Liver (tissue), 9 donors: Measurements from ENCODE around the gene SLC7A10. TPM values are rescaled to one million over a fixed set of nuclear protein-coding genes. Genes with fewer than 3 reads are reported as not detected.
"Not testable (repeated sequence)": the region's sequence is repeated elsewhere in the genome, so short reads cannot be mapped to it uniquely, and the experiment has no call there.

Experiments
- DNase-seq: peaks from one replicate; pipeline ENCODE4 v3.0.0-alpha.2; 2017; ENCODE audit warnings: low spot score
- H3K27ac ChIP-seq, 2 donors: one replicate each; pipeline ENCODE4 v1.7.0; 2013; ENCODE audit warnings: inconsistent platforms in 2 of 2, low read length in 2 of 2, control low read depth in 1 of 2, low read depth in 1 of 2, mild to moderate bottlenecking in 1 of 2
- H3K27me3 ChIP-seq, 4 donors: one replicate each; pipeline versions ENCODE4 v1.6.1 to v1.7.0; 2013; ENCODE audit warnings: low read length in 3 of 4, inconsistent platforms in 1 of 4, mild to moderate bottlenecking in 1 of 4, moderate library complexity in 1 of 4; ENCODE audit not compliant: control insufficient read depth in 4 of 4, insufficient read depth in 4 of 4
- H3K36me3 ChIP-seq, 4 donors: one replicate each; pipeline versions ENCODE4 v1.6.1 to v1.7.0; 2013; ENCODE audit warnings: low read length in 3 of 4, mild to moderate bottlenecking in 3 of 4, low read depth in 1 of 4, moderate library complexity in 1 of 4; ENCODE audit not compliant: control insufficient read depth in 4 of 4, insufficient read depth in 3 of 4
- H3K4me1 ChIP-seq, 4 donors: one replicate each; pipeline versions ENCODE4 v1.6.1 to v1.7.0; 2013; ENCODE audit warnings: low read length in 3 of 4, mild to moderate bottlenecking in 3 of 4, moderate library complexity in 1 of 4; ENCODE audit not compliant: control insufficient read depth in 4 of 4, insufficient read depth in 4 of 4
- H3K4me3 ChIP-seq, 3 donors: one replicate each; pipeline versions ENCODE4 v1.6.1 to v1.7.0; 2013; ENCODE audit warnings: low read length in 3 of 3, control low read depth in 1 of 3, low read depth in 1 of 3, mild to moderate bottlenecking in 1 of 3
- H3K9ac ChIP-seq, 2 donors: one replicate each; pipeline ENCODE4 v1.7.0; 2013; ENCODE audit warnings: low read length in 2 of 2, mild to moderate bottlenecking in 2 of 2, moderate library complexity in 2 of 2, control low read depth in 1 of 2, low read depth in 1 of 2
- H3K9me3 ChIP-seq, 4 donors: one replicate each; pipeline versions ENCODE4 v1.6.1 to v1.7.0; 2013; ENCODE audit warnings: low read length in 3 of 4; ENCODE audit not compliant: control insufficient read depth in 4 of 4
- ATF3 ChIP-seq: IDR thresholded peaks from 2 replicates; pipeline ENCODE4 v1.6.1; 2016; ENCODE audit warnings: antibody characterized with exemption
- EGR1 ChIP-seq, 2 donors: IDR thresholded peaks; 2 replicates each; pipeline ENCODE4 v1.6.1; 2016 to 2018; ENCODE audit warnings: antibody characterized with exemption in 2 of 2, low read depth in 2 of 2
- FOXA1 ChIP-seq: IDR thresholded peaks from 2 replicates; pipeline ENCODE4 v1.6.1; 2016; ENCODE audit warnings: antibody characterized with exemption
- FOXA2 ChIP-seq: IDR thresholded peaks from 2 replicates; pipeline ENCODE4 v1.6.1; 2016; ENCODE audit warnings: antibody characterized with exemption
- HNF4A ChIP-seq, 2 donors: conservative IDR thresholded peaks; 2 replicates each; pipeline ENCODE4 v1.6.1; 2016; ENCODE audit warnings: antibody characterized with exemption in 2 of 2, mild to moderate bottlenecking in 2 of 2
- JUND ChIP-seq, 2 donors: IDR thresholded peaks; 2 replicates each; pipeline ENCODE4 v1.6.1; 2016; ENCODE audit warnings: antibody characterized with exemption in 2 of 2
- MAX ChIP-seq: IDR thresholded peaks from 2 replicates; pipeline ENCODE4 v1.6.1; 2016; ENCODE audit warnings: antibody characterized with exemption
- NR2F2 ChIP-seq: IDR thresholded peaks from 2 replicates; pipeline ENCODE4 v1.6.1; 2016; ENCODE audit warnings: antibody characterized with exemption
- RAD21 ChIP-seq, 2 donors: IDR thresholded peaks; 2 replicates each; pipeline ENCODE4 v1.6.1; 2016; ENCODE audit warnings: antibody characterized with exemption in 2 of 2, mild to moderate bottlenecking in 2 of 2
- REST ChIP-seq: IDR thresholded peaks from 2 replicates; pipeline ENCODE4 v1.6.1; 2016; ENCODE audit warnings: antibody characterized with exemption, mild to moderate bottlenecking
- SP1 ChIP-seq: IDR thresholded peaks from 2 replicates; pipeline ENCODE4 v1.6.1; 2018; ENCODE audit warnings: antibody characterized with exemption, mild to moderate bottlenecking
- YY1 ChIP-seq: IDR thresholded peaks from 2 replicates; pipeline ENCODE4 v1.6.1; 2016; ENCODE audit warnings: antibody characterized with exemption, mild to moderate bottlenecking
- WGBS: extraction: QIAGEN DNeasy Blood & Tissue Kit; methylation state at CpG from one replicate; pipeline ENCODE4 v1.1.7; 2013; 5-methylcytosine and 5-hydroxymethylcytosine counted together
- polyA plus RNA-seq, 2 donors: library from polyadenylated mRNA; stranded (reverse) in 1 of 2; unstranded in 1 of 2; fragments of 200-250 nt in 1 of 2; fragments of >200 nt in 1 of 2; fragmentation: Nextera tagmentation in 1 of 2; extraction: Ambion mirVana in 1 of 2; gene quantifications; one replicate each; pipeline versions ENCODE4 v1.2.1 to v1.2.3, GENCODE V29; 2013 to 2015
- total RNA-seq, 2 donors: library from RNA; depleted of rRNA; stranded (reverse); fragments of >200 nt; gene quantifications; one replicate each; pipeline ENCODE4 v1.2.3, GENCODE V29; 2014
- donor health status: healthy.
- donor health status: healthy.
- donor health status: healthy.
- donor health status: healthy.
- donor health status: healthy.

SLC7A10 gene
- total and polyA plus RNA-seq, 4 donors: not detected

GRCh38 chr19:33166037-33166436, 59.6 kb downstream of the SLC7A10 start:
- WGBS: 83% methylated on average over 6 of the region's 6 CpGs
- not testable (repeated sequence) for H3K9ac ChIP-seq, DNase-seq, H3K4me3 ChIP-seq, H3K27me3 ChIP-seq, H3K4me1 ChIP-seq, H3K9me3 ChIP-seq, H3K36me3 ChIP-seq, H3K27ac ChIP-seq

DNA sequence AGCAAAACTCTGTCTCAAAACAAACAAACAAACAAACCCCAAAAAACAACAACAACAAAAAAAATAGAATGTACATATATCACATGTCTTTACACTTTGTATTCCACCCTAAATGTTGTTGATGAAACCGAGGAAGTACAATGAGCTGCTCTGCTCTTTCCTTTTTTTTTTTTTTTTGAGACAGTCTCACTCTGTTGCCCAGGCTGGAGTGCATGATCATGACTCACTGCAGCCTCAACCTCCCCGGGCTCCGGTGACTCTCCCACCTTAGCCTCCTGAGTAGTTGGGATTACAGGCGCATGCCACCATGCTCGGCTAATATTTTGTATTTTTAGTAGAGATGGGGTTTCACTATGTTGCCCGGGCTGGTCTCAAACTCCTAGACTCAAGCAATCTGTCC, 62.2 kb downstream of the SLC7A10 start:
- Histone ChIP-seq H3K4me1 (peaks cover 0 to 7% (median 2%) of the 10 kb centered on the region in 4 donors), H3K9ac (no peak overlapping the region), H3K27me3 (no peaks in the 10 kb centered on the region), H3K4me3 (no peak overlapping the region), H3K27ac (no peak overlapping the region), H3K36me3 (no peaks in the 10 kb centered on the region), H3K9me3 (peaks cover 0 to 4% (median 3%) of the 10 kb centered on the region in 4 donors)
- 95% methylated on average over 6 of the region's 6 CpGs for WGBS
- no peak for DNase-seq
- TF ChIP-seq EGR1 (IDR thresholded peaks at IDR 0.05; ENCODE audit: low read depth in 2 of 2) (no peak), RAD21 (IDR thresholded peaks at IDR 0.05) (no peak), SP1 (no peak), FOXA2 (no peak), HNF4A (conservative IDR thresholded peaks at IDR 0.05) (no peak), REST (no peak), FOXA1 (no peak), NR2F2 (no peak), YY1 (no peak), ATF3 (no peak)

GRCh38 chr19:33161201-33161600, 64.4 kb downstream of the SLC7A10 start:
- no peak for TF ChIP-seq JUND (IDR thresholded peaks at IDR 0.05)
- TF ChIP-seq MAX: no peak
- H3K4me1 ChIP-seq: peaks cover 8 to 16% (median 11%) of the 10 kb centered on the region in 4 donors
- H3K9ac ChIP-seq: no peak overlapping the region
- WGBS: 69% methylated on average over 4 of the region's 4 CpGs
- H3K27ac ChIP-seq: no peak overlapping the region
- no peaks in the 10 kb centered on the region for H3K36me3 ChIP-seq
- no peak overlapping the region for H3K4me3 ChIP-seq
- no peak for DNase-seq
- H3K9me3 ChIP-seq: no peaks in the 10 kb centered on the region
- H3K27me3 ChIP-seq: no peaks in the 10 kb centered on the region
